HUES48 (cell line): ENCODE measurements around the gene RAD51B.

Experiments
- H3K27ac ChIP-seq: one replicate; pipeline ENCODE4 v1.7.0; 2013; ENCODE audit warnings: low read depth, low read length, inconsistent platforms
- H3K27me3 ChIP-seq: 2 replicates; pipeline ENCODE4 v1.6.1; 2013; ENCODE audit warnings: mild to moderate bottlenecking, low read length; ENCODE audit not compliant: control insufficient read depth, insufficient read depth
- H3K36me3 ChIP-seq: 2 replicates; pipeline ENCODE4 v1.6.1; 2013; ENCODE audit warnings: low read length; ENCODE audit not compliant: control insufficient read depth, insufficient read depth
- H3K4me1 ChIP-seq: 2 replicates; pipeline ENCODE4 v1.6.1; 2013; ENCODE audit warnings: mild to moderate bottlenecking, low read length; ENCODE audit not compliant: control insufficient read depth, insufficient read depth
- H3K4me3 ChIP-seq: 2 replicates; pipeline ENCODE4 v1.5.1; 2013; ENCODE audit warnings: mild to moderate bottlenecking, low read depth, low read length
- H3K9ac ChIP-seq: 2 replicates; pipeline ENCODE4 v1.6.1; 2013; ENCODE audit warnings: mild to moderate bottlenecking, low read depth, low read length, moderate library complexity
- H3K9me3 ChIP-seq: 2 replicates; pipeline ENCODE4 v1.6.1; 2013; ENCODE audit warnings: low read length; ENCODE audit not compliant: control insufficient read depth, insufficient read depth

RAD51B gene

GRCh38 chr14:68687746-68688145 is 868.2 kb downstream of the RAD51B start:
- no peak overlapping the region for H3K9ac ChIP-seq
- no peaks in the 10 kb centered on the region for H3K27me3 ChIP-seq
- no peaks in the 10 kb centered on the region for H3K36me3 ChIP-seq
- H3K27ac ChIP-seq = no peak overlapping the region
- H3K9me3 ChIP-seq = no peaks in the 10 kb centered on the region
- peaks cover 15% of the 10 kb centered on the region for H3K4me1 ChIP-seq
- H3K4me3 ChIP-seq = no peak overlapping the region

- Histone ChIP-seq H3K27ac (no peak overlapping the region), H3K9me3 (no peaks in the 10 kb centered on the region), H3K27me3 (no peaks in the 10 kb centered on the region), H3K9ac (no peak overlapping the region), H3K4me3 (no peak overlapping the region), H3K36me3 (no peaks in the 10 kb centered on the region), H3K4me1 (peaks cover 15% of the 10 kb centered on the region)
Observed at GRCh38 chr14:68688872-68689371, 869.3 kb downstream of the RAD51B start.

- H3K27me3 ChIP-seq = no peaks in the 10 kb centered on the region
- H3K36me3 ChIP-seq = no peaks in the 10 kb centered on the region
- H3K27ac ChIP-seq = no peak overlapping the region
- H3K9me3 ChIP-seq = no peaks in the 10 kb centered on the region
- H3K4me1 ChIP-seq = peaks cover 15% of the 10 kb centered on the region
- H3K9ac ChIP-seq = no peak overlapping the region
- no peak overlapping the region for H3K4me3 ChIP-seq
Observed at GRCh38 chr14:68689511-68689910, 869.9 kb downstream of the RAD51B start.

GRCh38 chr14:68690089-68690958 is 870.7 kb downstream of the RAD51B start:
- no peak overlapping the region for H3K9ac ChIP-seq
- H3K36me3 ChIP-seq = no peaks in the 10 kb centered on the region
- no peaks in the 10 kb centered on the region for H3K9me3 ChIP-seq
- H3K4me1 ChIP-seq = peaks cover 15% of the 10 kb centered on the region
- H3K27me3 ChIP-seq = no peaks in the 10 kb centered on the region
- H3K4me3 ChIP-seq = no peak overlapping the region
- peak overlapping the region; percentile 24 for H3K27ac ChIP-seq

- Histone ChIP-seq H3K36me3 (no peaks in the 10 kb centered on the region), H3K4me3 (no peak overlapping the region), H3K9ac (no peak overlapping the region), H3K27me3 (no peaks in the 10 kb centered on the region), H3K27ac (peak overlapping the region; percentile 54), H3K9me3 (no peaks in the 10 kb centered on the region), H3K4me1 (peaks cover 15% of the 10 kb centered on the region)
Observed at GRCh38 chr14:68691031-68691791, 871.6 kb downstream of the RAD51B start.

- no peaks in the 10 kb centered on the region for H3K36me3 ChIP-seq
- H3K27ac ChIP-seq = peak overlapping the region; percentile 45
- no peaks in the 10 kb centered on the region for H3K9me3 ChIP-seq
- H3K4me3 ChIP-seq = no peak overlapping the region
- peaks cover 15% of the 10 kb centered on the region for H3K4me1 ChIP-seq
- no peaks in the 10 kb centered on the region for H3K27me3 ChIP-seq
- no peak overlapping the region for H3K9ac ChIP-seq
Observed at GRCh38 chr14:68691792-68692118, 872.2 kb downstream of the RAD51B start.

- H3K27ac ChIP-seq = no peak overlapping the region
- no peak overlapping the region for H3K9ac ChIP-seq
- no peak overlapping the region for H3K4me3 ChIP-seq
- no peaks in the 10 kb centered on the region for H3K36me3 ChIP-seq
- H3K9me3 ChIP-seq = no peaks in the 10 kb centered on the region
- H3K4me1 ChIP-seq = peaks cover 15% of the 10 kb centered on the region
- H3K27me3 ChIP-seq = no peaks in the 10 kb centered on the region
Observed at GRCh38 chr14:68692216-68692615, 872.6 kb downstream of the RAD51B start.

- H3K4me3 ChIP-seq = no peak overlapping the region
- no peaks in the 10 kb centered on the region for H3K27me3 ChIP-seq
- peaks cover 15% of the 10 kb centered on the region for H3K4me1 ChIP-seq
- no peak overlapping the region for H3K9ac ChIP-seq
- no peaks in the 10 kb centered on the region for H3K36me3 ChIP-seq
- H3K9me3 ChIP-seq = no peaks in the 10 kb centered on the region
- no peak overlapping the region for H3K27ac ChIP-seq
Observed at GRCh38 chr14:68692916-68693771, 873.6 kb downstream of the RAD51B start.

- Histone ChIP-seq H3K9ac (no peak overlapping the region), H3K27ac (no peak overlapping the region), H3K4me1 (peaks cover 11% of the 10 kb centered on the region)
Observed at GRCh38 chr14:68693926-68694325, 874.3 kb downstream of the RAD51B start.

GRCh38 chr14:68694516-68695235 is 875.1 kb downstream of the RAD51B start:
- H3K27ac ChIP-seq = no peak overlapping the region
- H3K27me3 ChIP-seq = no peaks in the 10 kb centered on the region
- no peak overlapping the region for H3K4me3 ChIP-seq
- H3K9ac ChIP-seq = no peak overlapping the region
- H3K9me3 ChIP-seq = no peaks in the 10 kb centered on the region
- no peaks in the 10 kb centered on the region for H3K36me3 ChIP-seq
- peaks cover 7% of the 10 kb centered on the region for H3K4me1 ChIP-seq

More at GRCh38 chr14:68693926-68694325, 874.3 kb downstream of the RAD51B start:
- Histone ChIP-seq H3K4me3 (no peak overlapping the region), H3K36me3 (no peaks in the 10 kb centered on the region), H3K27me3 (no peaks in the 10 kb centered on the region), H3K9me3 (no peaks in the 10 kb centered on the region)
